ENCODE results near the gene DIAPH1.
"Not testable (repeated sequence)": the region's sequence is repeated elsewhere in the genome, so short reads cannot be mapped to it uniquely, and the experiment has no call there.

Gene DIAPH1

GRCh38 chr5:141639357-141640050 lies 20.7 kb upstream of the DIAPH1 start:
- no peak for DNase-seq

- DNase-seq, result no peak
These were observed 20.0 kb upstream of the DIAPH1 start for GRCh38 chr5:141638771-141639170.

- no peak for DNase-seq
These were observed 19.1 kb upstream of the DIAPH1 start for GRCh38 chr5:141637767-141638419.

- no peak for DNase-seq
These were observed 18.4 kb upstream of the DIAPH1 start for GRCh38 chr5:141637123-141637766.

GRCh38 chr5:141636413-141637122 lies 17.8 kb upstream of the DIAPH1 start, which contains the start of the genes HDAC3 and RELL2:
HDAC3 (minus strand) TSS chr5:141636849; CDS start chr5:141636790, 59 bp downstream.
RELL2 (plus strand) TSS chr5:141636997; CDS start chr5:141638226, 1,229 bp downstream.
- DNase-seq, result peak; percentile 40

- no peak for DNase-seq
These were observed 17.3 kb upstream of the DIAPH1 start for GRCh38 chr5:141636106-141636412.

GRCh38 chr5:141635646-141636045 lies 16.8 kb upstream of the DIAPH1 start:
- no peak for DNase-seq

- DNase-seq, result no peak
These were observed 15.9 kb upstream of the DIAPH1 start for GRCh38 chr5:141634720-141635119.

- no peak for DNase-seq
These were observed 15.2 kb upstream of the DIAPH1 start for GRCh38 chr5:141633871-141634561.

- DNase-seq, result no peak
These were observed 13.8 kb upstream of the DIAPH1 start for GRCh38 chr5:141632650-141633049.

GRCh38 chr5:141630570-141631140 lies 11.9 kb upstream of the DIAPH1 start:
- no peak for DNase-seq

- no peak for DNase-seq
These were observed 9.5 kb upstream of the DIAPH1 start for GRCh38 chr5:141628175-141628788.

- no peak for DNase-seq
These were observed 4.8 kb upstream of the DIAPH1 start for GRCh38 chr5:141623611-141624010.

GRCh38 chr5:141623186-141623585 lies 4.4 kb upstream of the DIAPH1 start:
- no peak for DNase-seq

- DNase-seq, result peak; percentile 7
These were observed 583 bp downstream of the DIAPH1 start for GRCh38 chr5:141618030-141618803.

GRCh38 chr5:141617682-141618029 lies 1.1 kb downstream of the DIAPH1 start:
- DNase-seq, result no peak

GRCh38 chr5:141617128-141617527 lies 1.7 kb downstream of the DIAPH1 start:
- no peak for DNase-seq

- no peak for DNase-seq
These were observed 2.6 kb downstream of the DIAPH1 start for GRCh38 chr5:141615991-141616720.

GRCh38 chr5:141613344-141613743 lies 5.5 kb downstream of the DIAPH1 start:
- DNase-seq, result no peak

GRCh38 chr5:141611289-141611688 lies 7.5 kb downstream of the DIAPH1 start:
- no peak for DNase-seq

GRCh38 chr5:141609921-141610320 lies 8.9 kb downstream of the DIAPH1 start:
- not testable (repeated sequence) for DNase-seq
